GM12873 (cell line): ENCODE measurements around the gene THRB.

Source experiments
- CTCF ChIP-seq: IDR thresholded peaks from 2 replicates; pipeline ENCODE4 v1.5.1; 2012; ENCODE audit warnings: low read depth, mild to moderate bottlenecking, moderate library complexity, low read length, control low read depth; ENCODE audit not compliant: insufficient read depth; ENCODE audit errors: missing control alignments

The THRB gene

GRCh38 chr3:24485511-24485910 lies 9.1 kb downstream of the THRB start:
- no peak for TF ChIP-seq CTCF

- no peak for TF ChIP-seq CTCF
These were observed 10.8 kb downstream of the THRB start for GRCh38 chr3:24483873-24484272.

GRCh38 chr3:24482096-24482705 lies 12.4 kb downstream of the THRB start:
- TF ChIP-seq CTCF, result no peak

GRCh38 chr3:24481193-24481592 lies 13.5 kb downstream of the THRB start:
- TF ChIP-seq CTCF, result no peak

GRCh38 chr3:24480497-24480896 lies 14.2 kb downstream of the THRB start:
- no peak for TF ChIP-seq CTCF

GRCh38 chr3:24479816-24480215 lies 14.8 kb downstream of the THRB start:
- no peak for TF ChIP-seq CTCF

- TF ChIP-seq CTCF, result no peak
These were observed 17.6 kb downstream of the THRB start for GRCh38 chr3:24476871-24477656.
